ENCODE data around the gene NCK2.

The NCK2 gene

DNA sequence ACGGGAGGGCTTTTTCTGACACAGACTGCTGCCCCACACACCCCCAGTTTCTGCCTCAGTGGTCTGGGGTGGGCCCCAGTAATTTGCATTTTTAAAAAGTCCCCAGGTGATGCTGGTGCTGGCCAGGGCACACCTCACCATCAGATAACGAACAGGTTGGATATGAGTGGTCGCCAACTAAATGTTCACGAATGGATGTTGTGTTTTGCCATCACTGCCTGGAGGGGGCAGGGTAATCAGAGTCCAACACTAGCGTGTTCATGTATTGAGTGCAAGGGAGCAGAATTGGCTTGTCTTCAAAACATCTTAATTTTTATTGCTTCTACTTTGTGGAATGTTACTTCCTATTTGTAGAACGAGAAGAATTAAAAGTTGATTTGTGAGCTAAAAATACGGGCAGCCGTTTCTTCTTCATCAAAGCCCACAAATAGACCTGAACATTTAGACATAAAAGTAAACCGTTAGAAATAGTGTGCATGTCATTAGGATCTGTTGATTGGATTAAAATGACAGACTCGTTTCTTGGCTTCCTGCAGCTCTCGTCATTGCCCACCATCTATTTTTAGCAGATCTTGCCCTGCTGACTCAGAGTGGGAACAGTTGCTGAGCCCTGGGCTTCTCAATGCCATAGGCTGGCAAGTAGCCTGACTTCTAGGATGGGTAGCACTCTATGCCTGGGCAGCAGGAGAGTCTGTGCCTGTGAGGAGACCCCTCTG, 45.2 kb downstream of the NCK2 start:
- FAIRE-seq (peak; percentile 52), DNase-seq (ENCODE audit: low spot score) (peak; percentile 54)

DNA sequence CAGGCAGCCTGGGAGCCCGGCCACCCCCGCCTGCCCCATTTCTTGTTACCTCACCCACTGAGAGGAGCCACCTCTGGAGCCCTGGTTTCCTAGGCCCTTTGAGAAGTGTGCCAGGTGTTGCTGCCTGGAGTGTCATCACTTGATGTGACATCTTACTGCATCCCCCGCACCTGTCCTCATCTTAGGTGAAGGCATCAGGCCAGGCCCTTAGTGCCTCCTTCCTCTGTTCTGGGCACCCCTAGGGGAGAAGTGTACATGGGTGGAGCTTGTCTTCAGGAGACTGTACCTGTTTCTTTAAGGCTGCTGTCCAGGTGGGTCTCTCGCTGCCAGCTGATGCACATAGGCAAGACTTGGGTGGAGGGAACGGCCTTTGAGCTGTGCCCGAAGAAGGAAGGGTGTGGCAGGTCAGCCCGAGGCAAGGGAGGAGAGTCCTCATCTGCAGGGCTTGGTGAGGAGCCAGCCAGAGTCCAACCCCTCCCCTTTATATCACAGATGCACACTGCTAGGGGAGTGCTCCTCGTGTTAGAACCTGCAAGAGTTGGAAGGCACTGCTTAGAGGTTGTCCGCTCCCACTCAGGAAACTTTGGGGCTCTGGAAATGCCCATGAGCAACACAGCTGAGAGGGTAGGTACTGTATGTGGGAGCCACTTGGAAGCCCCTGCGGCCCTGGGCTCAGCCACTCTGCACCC, 45.9 kb downstream of the NCK2 start:
- no peak for DNase-seq (ENCODE audit: low spot score)
- no peak for FAIRE-seq

DNA sequence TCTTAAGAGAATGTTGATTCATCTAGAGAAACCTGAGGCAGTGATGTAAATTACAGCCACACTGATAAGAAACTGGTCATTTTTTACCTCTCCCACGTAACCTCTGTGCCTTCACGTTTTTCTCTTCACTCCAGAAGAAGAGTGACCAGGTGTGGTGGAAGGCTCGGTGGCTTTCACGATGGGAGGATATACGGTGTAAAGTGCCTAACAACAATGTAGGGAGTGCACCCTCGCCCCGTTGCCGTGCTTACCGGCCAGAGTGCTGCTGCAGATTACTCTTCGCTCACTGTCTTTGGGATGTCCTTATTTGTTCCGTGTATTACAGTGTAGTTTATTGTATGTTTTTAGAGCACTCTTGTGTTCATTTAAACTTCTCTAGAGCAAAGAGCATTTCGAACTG, 46.5 kb downstream of the NCK2 start:
- FAIRE-seq (no peak), DNase-seq (ENCODE audit: low spot score) (no peak)

DNA sequence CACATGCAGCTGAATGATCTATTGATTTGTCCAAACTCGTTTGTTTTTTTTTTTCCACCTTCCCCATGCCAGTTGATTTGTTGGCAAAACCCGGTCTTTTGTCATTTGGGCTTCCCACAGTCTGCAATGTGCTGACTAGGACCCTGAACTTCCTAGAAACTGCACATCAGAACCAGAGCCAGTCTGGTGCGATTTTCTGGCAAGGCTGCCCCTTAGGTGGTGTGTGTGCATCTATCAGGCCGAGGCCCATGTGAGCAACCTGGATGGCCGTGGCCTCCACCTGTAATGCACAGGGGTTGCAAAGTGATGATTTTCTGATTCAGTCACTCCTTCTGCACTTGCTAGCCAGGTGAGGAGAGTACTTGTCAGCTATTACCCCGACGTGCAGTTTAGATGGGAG, 47.8 kb downstream of the NCK2 start:
- DNase-seq (ENCODE audit: low spot score) (no peak), FAIRE-seq (no peak)

DNA sequence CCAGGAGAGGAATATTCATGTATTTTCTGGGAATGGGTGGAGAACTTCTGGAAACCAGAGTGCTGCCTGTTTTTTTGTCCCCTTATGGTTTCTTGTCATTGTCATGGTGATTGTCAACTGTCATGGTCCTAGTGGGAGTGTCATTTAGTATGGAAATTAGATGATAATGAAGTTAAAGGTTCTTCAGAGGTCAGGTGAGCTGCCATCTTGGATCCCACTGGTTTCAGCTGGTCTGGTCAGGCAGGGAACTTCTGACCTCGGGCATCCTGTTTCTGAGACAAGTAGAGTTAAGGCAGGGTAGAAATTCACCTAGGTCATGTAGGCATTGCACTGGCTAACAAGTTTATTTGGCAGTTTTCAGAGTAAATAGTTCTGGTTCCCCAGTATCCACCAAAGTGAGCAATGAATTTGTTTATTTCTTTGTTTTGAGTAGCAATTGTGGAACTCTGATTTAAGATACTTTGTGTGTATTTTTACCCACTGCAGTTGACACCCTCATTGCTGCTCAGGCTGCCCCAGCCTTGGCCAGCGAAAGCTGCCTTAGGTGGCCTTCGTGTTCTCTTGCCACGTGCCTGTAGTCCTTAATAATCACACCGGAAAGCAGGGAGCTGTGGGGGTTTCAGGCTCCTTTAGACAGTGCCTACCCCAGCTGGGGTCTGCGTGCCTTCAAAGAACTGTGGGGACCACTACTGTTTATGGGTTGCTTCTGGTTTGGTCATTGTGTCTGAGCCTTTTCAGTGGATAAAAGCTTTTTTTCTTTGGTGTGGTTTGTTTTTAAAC, 48.7 kb downstream of the NCK2 start:
- no peak for DNase-seq (ENCODE audit: low spot score)
- no peak for FAIRE-seq

DNA sequence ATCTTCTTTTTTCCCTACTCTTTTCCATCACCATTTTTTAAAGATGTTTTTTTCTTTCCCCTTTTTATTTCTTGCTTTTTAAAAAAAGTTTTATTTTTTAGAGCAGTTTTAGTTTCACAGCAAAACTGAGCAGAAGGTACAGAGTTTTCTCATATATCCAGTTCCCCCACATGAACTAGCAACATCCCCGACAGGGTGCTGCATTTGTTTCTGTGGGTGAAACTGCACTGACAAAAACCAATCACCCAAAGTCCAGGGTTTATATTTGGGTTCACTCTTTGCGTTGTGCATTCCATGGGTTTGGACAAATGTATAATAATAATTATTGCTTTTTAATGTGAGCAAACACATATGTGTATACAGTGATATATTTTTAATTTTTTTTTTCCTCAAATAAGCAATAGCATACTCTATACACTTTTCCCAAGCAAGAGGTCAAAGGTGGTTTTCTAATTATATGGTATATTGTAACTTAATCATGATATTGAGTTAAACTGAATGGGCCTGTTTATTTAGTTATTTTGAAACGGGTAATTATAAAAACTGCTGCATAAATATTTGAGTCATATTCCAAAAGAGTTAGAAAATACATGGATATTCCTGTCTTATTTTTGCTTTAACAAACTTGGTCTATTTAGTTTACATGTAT, 50.3 kb downstream of the NCK2 start:
- no peak for DNase-seq (ENCODE audit: low spot score)
- FAIRE-seq: no peak

DNA sequence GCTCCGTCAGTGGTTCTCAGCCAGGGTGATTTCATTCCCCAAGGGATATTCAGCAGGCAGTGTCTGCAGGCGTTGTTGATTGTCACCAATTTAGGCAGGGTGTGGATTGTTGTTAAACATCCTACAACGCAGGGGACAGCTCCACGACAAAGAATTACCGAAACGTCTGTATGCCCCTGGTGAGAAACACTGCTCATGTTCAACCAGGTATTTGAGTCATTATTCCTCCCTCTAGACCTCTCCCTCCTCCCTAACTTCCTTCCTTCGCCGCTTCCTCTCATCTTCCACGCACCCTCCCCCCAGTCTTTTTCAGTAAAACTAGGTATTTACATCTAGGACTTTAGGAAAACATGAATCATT, 50.8 kb downstream of the NCK2 start:
- FAIRE-seq (no peak), DNase-seq (ENCODE audit: low spot score) (no peak)

DNA sequence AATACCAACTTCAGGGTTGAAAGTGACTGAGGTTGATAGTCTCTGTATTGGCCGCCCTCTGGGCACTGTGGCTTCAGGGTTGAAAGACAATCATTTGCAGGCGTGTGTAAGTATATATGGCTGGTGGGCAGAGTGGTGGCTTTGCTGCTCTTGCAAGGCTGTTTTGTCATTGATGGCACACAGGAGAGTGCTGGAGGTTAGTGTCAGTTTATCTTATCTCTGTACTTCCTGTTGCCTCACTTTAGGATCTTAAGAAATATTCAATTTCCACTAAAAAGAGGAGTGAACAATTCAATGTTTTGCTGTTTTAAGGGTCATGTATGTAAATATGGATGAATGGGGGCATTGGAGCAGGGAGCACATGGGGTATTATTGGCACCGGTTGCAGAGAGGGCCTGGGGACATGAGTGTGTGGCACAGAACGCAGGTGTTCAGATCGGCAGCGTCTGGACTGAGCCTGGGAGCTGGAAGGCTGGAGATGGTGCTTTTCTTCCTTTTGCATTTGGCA, 51.5 kb downstream of the NCK2 start:
- DNase-seq (ENCODE audit: low spot score) (no peak), FAIRE-seq (no peak)

DNA sequence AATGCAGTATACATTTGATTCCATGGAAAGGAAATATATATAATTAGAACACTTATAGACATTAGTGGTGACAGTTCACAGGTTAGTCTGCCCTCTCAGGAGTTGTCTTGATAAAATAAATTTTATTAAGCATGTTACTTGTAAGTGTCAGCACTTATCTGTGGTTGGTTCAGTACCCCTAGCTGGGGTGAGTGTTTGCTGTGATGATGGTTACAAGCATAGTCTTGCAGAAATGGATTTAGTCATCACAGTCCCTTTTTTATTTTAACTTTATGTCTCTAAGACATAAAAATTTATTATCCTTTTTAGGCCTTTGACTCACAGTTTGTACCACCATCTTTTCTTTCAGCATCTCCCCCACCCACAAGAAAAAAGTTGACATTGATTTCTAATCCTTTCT, 52.1 kb downstream of the NCK2 start:
- no peak for FAIRE-seq
- no peak for DNase-seq (ENCODE audit: low spot score)

DNA sequence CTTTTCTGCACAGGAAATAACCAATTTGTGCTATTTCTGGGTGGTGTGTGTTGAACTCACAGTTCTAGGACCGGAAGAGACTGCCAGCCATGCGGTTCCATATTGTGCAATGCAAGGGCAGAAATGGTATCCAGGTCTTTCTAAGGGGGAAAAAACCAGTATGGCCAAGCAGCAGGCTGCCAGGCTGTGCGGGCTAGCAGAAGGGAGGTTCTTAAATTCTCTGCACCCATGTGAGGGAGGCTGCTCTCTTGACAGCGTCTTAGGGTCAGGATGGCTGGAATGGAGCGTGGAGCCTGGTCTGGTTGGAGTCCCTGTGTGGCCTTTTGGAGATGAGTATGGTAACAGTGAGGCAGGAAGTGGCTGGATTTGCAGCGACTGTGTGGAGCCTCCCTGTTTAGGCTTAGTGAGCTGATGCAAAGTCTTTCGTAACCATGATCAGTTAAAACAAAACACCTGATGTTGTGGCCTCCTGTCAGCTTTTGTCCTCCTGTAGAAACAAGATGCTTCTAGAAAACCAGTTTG, 52.6 kb downstream of the NCK2 start:
- FAIRE-seq (no peak), DNase-seq (ENCODE audit: low spot score) (no peak)

DNA sequence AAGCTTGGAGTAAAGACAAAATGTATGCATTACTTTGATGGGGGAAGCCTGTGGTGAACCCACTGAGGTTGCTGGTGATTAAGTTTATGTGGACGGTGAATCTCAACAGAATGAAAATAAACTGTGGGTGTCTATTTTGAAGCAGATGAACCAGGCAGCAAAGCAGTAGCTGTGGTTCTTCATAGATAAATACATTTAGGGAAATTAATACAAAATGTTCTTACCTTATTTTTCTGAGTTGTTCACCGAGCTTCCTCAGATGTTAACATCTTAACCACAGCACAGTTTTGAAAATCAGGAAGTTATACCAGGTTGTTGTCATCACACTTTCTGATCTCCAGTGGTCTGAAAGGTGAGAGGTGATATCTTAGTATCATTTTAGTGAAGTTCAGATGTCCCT, 53.9 kb downstream of the NCK2 start:
- no peak for FAIRE-seq
- DNase-seq (ENCODE audit: low spot score): no peak

DNA sequence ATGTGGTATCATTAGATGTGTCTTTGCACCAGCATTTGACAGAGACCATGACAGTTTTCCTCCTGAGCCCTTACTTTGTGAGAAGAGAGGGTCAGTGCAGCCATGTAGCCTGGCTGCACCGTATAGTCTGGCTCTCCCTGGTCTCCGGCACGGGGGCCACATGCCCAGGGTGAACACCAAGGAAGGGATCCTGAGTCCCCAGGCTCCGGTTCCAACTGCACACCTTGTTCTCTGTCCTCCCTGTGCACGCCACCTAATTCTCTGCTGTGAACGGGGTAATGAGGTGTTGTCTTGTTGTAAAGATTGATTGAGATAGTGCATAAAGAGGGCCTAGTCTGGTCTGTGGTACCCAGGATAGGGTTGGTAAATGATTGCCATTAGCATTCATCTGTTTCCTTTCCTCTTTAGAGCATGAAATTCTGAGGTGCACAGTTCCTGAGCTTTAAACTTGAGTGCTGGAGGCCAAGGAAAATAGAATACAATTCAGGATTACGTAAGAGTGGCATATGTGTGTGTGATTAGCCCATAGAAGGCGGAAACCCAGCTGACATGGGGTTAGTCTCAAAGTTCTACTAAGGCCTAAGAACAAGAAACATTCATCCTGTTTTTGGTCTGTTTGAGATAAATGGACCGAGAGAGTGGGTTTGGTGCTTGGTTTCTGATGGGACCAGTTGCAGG, 55.5 kb downstream of the NCK2 start:
- no peak for DNase-seq (ENCODE audit: low spot score)

DNA sequence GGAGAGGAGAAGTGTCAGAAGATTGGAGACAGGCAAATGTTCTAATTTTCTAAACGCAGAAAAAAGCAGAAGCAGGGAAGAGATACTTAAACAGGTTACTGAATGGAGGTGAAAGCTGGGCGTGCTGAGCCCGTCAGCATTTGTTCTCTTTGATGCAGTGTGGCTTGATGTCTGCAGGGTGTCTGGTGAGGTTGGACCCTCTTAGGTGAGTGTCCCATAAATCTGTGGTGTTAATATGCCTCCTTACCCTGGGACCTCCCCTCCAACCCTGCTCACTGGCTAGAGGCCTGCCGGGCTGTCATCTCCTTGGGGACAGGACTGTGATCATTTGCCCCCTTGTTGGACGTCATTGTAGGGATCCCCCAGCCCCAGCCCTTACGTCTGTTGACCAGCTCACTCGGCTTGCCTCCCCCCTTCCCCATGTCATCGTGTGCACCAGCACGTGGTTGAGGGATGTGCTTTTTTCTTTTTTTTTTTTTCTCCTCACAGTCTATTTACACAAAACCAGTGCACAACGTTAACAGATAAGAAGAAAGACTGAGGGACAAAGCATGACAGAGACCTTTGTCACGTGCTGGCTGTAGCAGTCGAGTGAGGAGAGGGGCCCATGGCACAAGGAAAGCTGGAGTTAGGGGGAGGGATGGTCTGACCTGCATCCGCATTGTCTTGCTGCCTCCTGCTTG, 56.4 kb downstream of the NCK2 start:
- FAIRE-seq (no peak), DNase-seq (ENCODE audit: low spot score) (no peak)

More for the DNA sequence above, 55.5 kb downstream of the NCK2 start:
- FAIRE-seq: no peak

DNA sequence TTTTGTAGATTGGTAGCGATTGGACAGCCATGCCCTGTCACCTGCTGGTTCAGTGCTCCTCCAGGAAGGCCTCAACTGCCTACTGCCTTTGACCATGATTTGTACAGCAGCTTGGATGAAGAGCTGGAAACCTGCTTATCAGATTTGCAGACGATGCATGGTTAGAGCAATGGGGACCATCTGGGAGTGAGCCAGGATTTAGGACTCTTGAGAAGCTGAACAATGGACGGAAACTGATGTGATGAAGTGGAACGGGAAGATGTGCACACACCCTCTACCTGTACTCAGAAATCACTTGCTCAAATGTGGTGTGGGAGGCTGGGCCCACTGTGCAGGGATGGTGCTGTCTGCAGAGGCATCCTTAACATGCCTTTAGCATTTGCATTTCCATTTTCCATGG, 57.2 kb downstream of the NCK2 start:
- no peak for DNase-seq (ENCODE audit: low spot score)
- FAIRE-seq: no peak

DNA sequence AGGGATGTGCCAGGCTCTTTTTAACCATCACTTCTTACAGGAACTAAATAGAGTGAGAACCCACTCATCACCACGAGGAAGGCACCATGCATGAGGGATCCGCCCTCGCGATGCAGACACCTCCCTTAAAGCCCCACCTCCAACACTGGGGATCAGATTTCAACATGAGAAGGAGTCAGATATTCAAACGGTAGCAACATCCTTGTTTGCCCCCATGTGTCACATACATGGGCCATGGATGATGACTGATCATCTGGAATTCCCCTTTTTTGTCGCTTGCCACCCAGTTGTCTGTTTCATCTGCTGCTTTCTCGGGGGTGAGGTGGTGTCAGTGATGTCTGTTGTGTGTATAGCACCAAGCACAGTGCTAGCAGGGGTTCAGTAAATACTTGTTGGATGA, 57.9 kb downstream of the NCK2 start:
- DNase-seq (ENCODE audit: low spot score) (no peak), FAIRE-seq (no peak)

DNA sequence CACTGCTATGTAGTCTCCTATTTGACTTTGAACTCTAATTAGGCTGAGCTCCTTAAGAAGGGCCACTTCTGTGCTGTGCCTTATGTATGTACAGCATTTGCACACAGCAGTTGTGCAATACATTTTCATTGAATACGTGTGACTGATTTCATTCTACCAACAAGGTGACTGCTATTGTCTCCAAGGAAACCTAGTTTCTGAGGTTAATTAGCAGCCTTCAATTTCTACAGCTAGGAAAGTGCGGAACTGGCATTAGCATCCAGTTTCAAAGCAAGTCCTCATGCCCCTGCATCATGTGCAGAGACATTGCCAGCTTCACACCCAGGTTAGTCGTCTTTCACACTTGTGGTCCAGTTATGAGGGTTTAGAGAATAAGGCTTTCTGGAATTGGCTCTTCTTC, 58.6 kb downstream of the NCK2 start:
- FAIRE-seq: no peak
- no peak for DNase-seq (ENCODE audit: low spot score)

DNA sequence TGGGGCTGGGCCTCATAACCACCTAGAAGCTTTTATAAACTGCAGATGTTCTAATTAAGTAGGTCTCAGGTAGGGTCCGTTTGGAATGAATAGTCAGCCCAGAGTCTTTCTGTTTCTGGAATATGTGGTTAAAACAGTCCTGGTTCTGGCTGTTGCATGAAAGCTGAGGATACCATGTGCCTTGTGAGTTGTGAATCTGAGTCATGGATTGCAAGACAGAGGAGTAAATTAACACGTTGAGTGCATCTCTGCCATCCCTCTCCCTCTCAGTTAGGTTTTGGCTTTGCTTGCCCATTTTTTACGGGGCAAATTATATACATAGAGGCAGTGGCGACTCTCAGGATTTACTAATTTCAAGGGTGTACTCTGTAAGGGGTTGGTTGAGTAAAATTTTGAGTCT, 59.1 kb downstream of the NCK2 start:
- FAIRE-seq (no peak), DNase-seq (ENCODE audit: low spot score) (no peak)

DNA sequence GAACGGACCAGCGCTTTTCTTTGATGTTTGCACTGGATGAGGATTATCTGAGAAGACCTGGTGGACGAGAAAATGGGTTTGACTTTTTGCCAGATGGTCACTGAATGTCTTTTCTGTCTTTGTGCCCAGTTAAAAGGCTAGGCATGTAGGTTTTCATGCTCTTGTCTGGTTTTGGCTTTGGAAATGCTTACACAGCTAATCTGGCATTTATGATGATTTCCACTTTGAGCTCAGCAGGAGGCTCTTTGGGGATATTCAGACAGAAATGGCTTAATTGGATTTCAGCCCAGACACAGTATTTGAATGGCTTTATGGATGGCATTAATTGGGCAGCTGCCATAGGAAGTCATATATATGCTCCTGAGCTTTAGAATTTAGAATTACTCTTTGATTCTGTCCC, 59.6 kb downstream of the NCK2 start:
- no peak for FAIRE-seq
- no peak for DNase-seq (ENCODE audit: low spot score)

DNA sequence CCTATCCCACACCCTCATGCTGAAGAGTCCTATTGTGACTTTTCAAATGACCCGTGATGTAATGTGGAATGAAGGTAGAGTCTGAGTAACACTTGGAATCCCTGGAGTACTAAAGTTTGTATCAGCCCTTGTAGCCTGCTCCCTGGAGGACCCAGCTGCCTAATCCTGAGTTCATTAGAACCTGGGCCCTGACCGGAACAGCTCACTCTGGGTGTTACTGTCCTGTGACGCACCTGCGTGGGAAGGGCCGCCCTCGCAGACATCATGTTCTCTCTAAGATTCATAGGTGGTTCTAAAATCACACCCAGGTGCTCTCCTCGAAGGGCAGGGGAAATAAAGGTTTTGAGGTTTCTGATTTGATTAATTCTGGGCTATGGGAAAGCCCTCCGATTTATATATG, 62.3 kb downstream of the NCK2 start:
- DNase-seq (ENCODE audit: low spot score) (no peak), FAIRE-seq (no peak)

DNA sequence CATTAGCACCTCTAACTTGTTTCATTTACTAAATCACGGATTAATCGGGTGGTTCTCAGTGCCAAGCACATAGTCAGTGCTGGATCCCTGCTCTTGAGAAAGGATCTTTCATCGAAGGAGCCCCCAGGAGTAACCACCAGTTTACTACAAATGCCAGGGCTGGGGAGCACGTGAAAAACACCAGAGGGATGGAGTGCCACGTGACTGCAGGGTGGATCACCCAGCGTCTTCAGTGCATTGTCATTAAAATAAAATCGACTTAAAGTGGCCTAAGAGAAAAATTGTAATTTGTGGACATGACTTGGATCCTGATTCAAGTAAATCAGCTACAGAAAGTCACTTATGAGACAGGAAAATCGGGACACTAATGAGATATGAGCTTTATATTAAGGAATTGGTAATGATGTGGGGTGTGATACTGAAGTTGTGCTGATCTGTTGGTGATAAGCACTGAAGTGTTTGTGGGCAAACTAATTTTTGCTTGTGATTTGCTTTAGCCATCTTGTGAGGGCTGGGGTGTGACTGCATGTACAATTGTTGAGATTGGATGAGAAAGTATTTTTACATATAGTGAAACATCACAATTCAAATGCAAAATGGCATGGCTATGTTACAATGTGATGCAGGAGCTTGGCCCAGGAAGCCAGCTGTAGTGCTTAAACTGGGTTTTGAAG, 63.8 kb downstream of the NCK2 start:
- FAIRE-seq: no peak

More for the DNA sequence above, 63.8 kb downstream of the NCK2 start:
- DNase-seq (ENCODE audit: low spot score): no peak

Measured in RCC 7860 (cell line).